CD8-positive, alpha-beta memory T cell (primary cell): Measurements from ENCODE around the gene OSBPL3. TPM values are rescaled to one million over a fixed set of nuclear protein-coding genes. Genes with fewer than 3 reads are reported as not detected.
A peak's percentile ranks its signal among the peaks of the same experiment; 100 is the strongest.

Experiments
- CTCF ChIA-PET: fragments of 350-600 bp; sonication (Branson Sonifier 250); formaldehyde crosslinking; loops from one replicate; lab custom pipeline; 2021; ENCODE audit warnings: antibody characterized with exemption; lab: Charles Lee
- POLR2A ChIA-PET: fragments of 350-600 bp; sonication (Branson Sonifier 250); formaldehyde crosslinking; loops from one replicate; lab custom pipeline; 2021; ENCODE audit warnings: antibody characterized with exemption; lab: Charles Lee
- DNase-seq, 5 donors: peaks; one replicate each; pipeline versions ENCODE4 v3.0.0 to v3.0.0-alpha.2; 2020 to 2022; ENCODE audit warnings: mixed read lengths in 1 of 5
- H3K27ac ChIP-seq: one replicate; pipeline ENCODE4 v1.7.0; 2013; ENCODE audit warnings: low read depth, mild to moderate bottlenecking, low read length, moderate library complexity
- H3K27me3 ChIP-seq: 2 replicates; pipeline ENCODE4 v1.7.0; 2013; ENCODE audit warnings: low read length, mild to moderate bottlenecking; ENCODE audit not compliant: insufficient read depth, poor library complexity, severe bottlenecking
- H3K36me3 ChIP-seq: 2 replicates; pipeline ENCODE4 v1.7.0; 2013; ENCODE audit warnings: mild to moderate bottlenecking, low read length, moderate library complexity; ENCODE audit not compliant: insufficient read depth
- H3K4me1 ChIP-seq: 2 replicates; pipeline ENCODE4 v1.7.0; 2013; ENCODE audit warnings: mild to moderate bottlenecking, low read length, moderate library complexity; ENCODE audit not compliant: insufficient read depth
- H3K4me3 ChIP-seq: 2 replicates; pipeline ENCODE4 v1.7.0; 2013; ENCODE audit warnings: mild to moderate bottlenecking, low read length
- H3K9me3 ChIP-seq: 2 replicates; pipeline ENCODE4 v1.7.0; 2013; ENCODE audit warnings: mild to moderate bottlenecking, low read length
- H3K27ac Mint-ChIP-seq, 8 donors: one replicate each; pipeline ENCODE4 v1.8.0; 2020 to 2021; ENCODE audit warnings: mixed read lengths in 8 of 8, mild to moderate bottlenecking in 6 of 8, inconsistent platforms in 3 of 8, moderate library complexity in 3 of 8
- H3K27me3 Mint-ChIP-seq, 2 donors: one replicate each; pipeline ENCODE4 v1.8.0; 2020 to 2021; ENCODE audit warnings: mixed read lengths in 2 of 2, mild to moderate bottlenecking in 1 of 2, moderate library complexity in 1 of 2
- H3K36me3 Mint-ChIP-seq, 3 donors: one replicate each; pipeline ENCODE4 v1.8.0; 2020 to 2021; ENCODE audit warnings: mixed read lengths in 3 of 3, inconsistent platforms in 1 of 3, mild to moderate bottlenecking in 1 of 3
- H3K4me1 Mint-ChIP-seq, 3 donors: one replicate each; pipeline ENCODE4 v1.8.0; 2020 to 2021; ENCODE audit warnings: mixed read lengths in 3 of 3, inconsistent platforms in 1 of 3, mild to moderate bottlenecking in 1 of 3
- H3K4me3 Mint-ChIP-seq, 7 donors: one replicate each; pipeline ENCODE4 v1.8.0; 2020 to 2021; ENCODE audit warnings: mixed read lengths in 7 of 7, mild to moderate bottlenecking in 6 of 7, moderate library complexity in 4 of 7, inconsistent platforms in 2 of 7
- H3K9me3 Mint-ChIP-seq, 5 donors: one replicate each; pipeline ENCODE4 v1.8.0; 2020 to 2022; ENCODE audit warnings: mixed read lengths in 5 of 5, mild to moderate bottlenecking in 3 of 5, moderate library complexity in 2 of 5, inconsistent platforms in 1 of 5
- polyA plus RNA-seq: library from polyadenylated mRNA; unstranded; fragments of 300-500 nt; fragmentation: Illumina TruSeq; gene quantifications from one replicate; pipeline ENCODE4 v1.2.3, GENCODE V29; 2021
- total RNA-seq, 2 experiments: library from RNA; stranded (reverse); gene quantifications; one replicate each; pipeline ENCODE4 v1.2.3, GENCODE V29; 2021

The OSBPL3 gene
- total and polyA plus RNA-seq, 3 experiments from 2014 or later: 16.4 to 72.5 (median 71.7) TPM

- Mint-ChIP-seq H3K4me3 (peak overlapping the region; percentile 87 to 99 (median 97)), H3K36me3 (peaks cover 0 to 17% (median 0%) of the 10 kb centered on the region in 3 donors), H3K27me3 (no peaks in the 10 kb centered on the region), H3K9me3 (no peaks in the 10 kb centered on the region), H3K4me1 (peaks cover 46 to 58% (median 57%) of the 10 kb centered on the region in 3 donors), H3K27ac (peak overlapping the region; percentile 79 to 99 (median 95))
- H3K4me3 ChIP-seq: peak overlapping the region; percentile 96
- H3K4me1 ChIP-seq: peaks cover 42% of the 10 kb centered on the region
- ChIA-PET POLR2A (interaction anchor here (0.5 to 4.7 kb wide), 7 partner anchors 48 to 1403 kb away, joined by 3 to 51 read pairs (median 6); no protein-coding TSS in a partner anchor), CTCF (interaction anchor here (0.5 to 7.3 kb wide), 17 partner anchors 10 to 169 kb away, joined by 3 to 86 read pairs (median 8); no protein-coding TSS in a partner anchor)
- no peaks in the 10 kb centered on the region for H3K36me3 ChIP-seq
- DNase-seq: peak in 1 of 5 donors; percentile 13
- no peaks in the 10 kb centered on the region for H3K27me3 ChIP-seq
- peak overlapping the region; percentile 87 for H3K27ac ChIP-seq
- no peaks in the 10 kb centered on the region for H3K9me3 ChIP-seq
Observed at GRCh38 chr7:24980534-24981170, 674 bp upstream of the OSBPL3 start.

GRCh38 chr7:24979470-24979862 lies 512 bp downstream of the OSBPL3 start:
- peak overlapping the region; percentile 87 for H3K27ac ChIP-seq
- ChIA-PET CTCF (interaction anchor here (0.7 to 7.3 kb wide), 41 partner anchors 12 to 167 kb away, joined by 3 to 86 read pairs (median 4); partner anchors contain the start of gene CYCS), POLR2A (interaction anchor here (0.7 to 4.7 kb wide), 14 partner anchors 11 to 158 kb away, joined by 3 to 51 read pairs (median 4); partner anchors contain the start of gene CYCS)
- no peaks in the 10 kb centered on the region for H3K36me3 ChIP-seq
- peak; percentile 71 to 87 (median 76) for DNase-seq
- H3K27me3 Mint-ChIP-seq: no peaks in the 10 kb centered on the region
- no peaks in the 10 kb centered on the region for H3K9me3 Mint-ChIP-seq
- H3K4me1 ChIP-seq: peaks cover 45% of the 10 kb centered on the region
- H3K4me3 ChIP-seq: peak overlapping the region; percentile 96
- no peaks in the 10 kb centered on the region for H3K9me3 ChIP-seq
- H3K36me3 Mint-ChIP-seq: peaks cover 0 to 20% (median 0%) of the 10 kb centered on the region in 3 donors
- H3K4me3 Mint-ChIP-seq: peak overlapping the region; percentile 87 to 99 (median 96)
- peaks cover 56 to 70% (median 69%) of the 10 kb centered on the region in 3 donors for H3K4me1 Mint-ChIP-seq
- no peaks in the 10 kb centered on the region for H3K27me3 ChIP-seq
- H3K27ac Mint-ChIP-seq: peak overlapping the region; percentile 76 to 98 (median 92)

GRCh38 chr7:24978843-24979469 lies 1.0 kb downstream of the OSBPL3 start:
- H3K27ac Mint-ChIP-seq: peak overlapping the region; percentile 76 to 98 (median 92)
- no peaks in the 10 kb centered on the region for H3K27me3 Mint-ChIP-seq
- POLR2A ChIA-PET: interaction anchor here (0.7 to 4.7 kb wide), 13 partner anchors 11 to 157 kb away, joined by 3 to 51 read pairs (median 4); partner anchors contain the start of gene CYCS
- Histone ChIP-seq H3K4me3 (peak overlapping the region; percentile 96), H3K36me3 (no peaks in the 10 kb centered on the region), H3K27ac (peak overlapping the region; percentile 87), H3K4me1 (peaks cover 45% of the 10 kb centered on the region), H3K27me3 (no peaks in the 10 kb centered on the region), H3K9me3 (no peaks in the 10 kb centered on the region)
- no peak for DNase-seq
- H3K36me3 Mint-ChIP-seq: peaks cover 0 to 21% (median 0%) of the 10 kb centered on the region in 3 donors
- H3K4me1 Mint-ChIP-seq: peaks cover 61 to 75% (median 74%) of the 10 kb centered on the region in 3 donors
- H3K4me3 Mint-ChIP-seq: peak overlapping the region; percentile 87 to 99 (median 96)
- CTCF ChIA-PET: interaction anchor here (0.7 to 7.3 kb wide), 42 partner anchors 11 to 167 kb away, joined by 3 to 86 read pairs (median 4); partner anchors contain the start of gene CYCS
- no peaks in the 10 kb centered on the region for H3K9me3 Mint-ChIP-seq

GRCh38 chr7:24975644-24976260 lies 4.2 kb downstream of the OSBPL3 start:
- ChIA-PET CTCF (no interaction called here), POLR2A (interaction anchor here (0.5 kb wide), 1 partner anchor 94 kb away, joined by 3 read pairs; no protein-coding TSS in a partner anchor)
- H3K9me3 Mint-ChIP-seq: no peaks in the 10 kb centered on the region
- H3K4me1 ChIP-seq: peaks cover 58% of the 10 kb centered on the region
- H3K9me3 ChIP-seq: no peaks in the 10 kb centered on the region
- peak overlapping the region in 4 of 7 donors; percentile 6 to 86 (median 24) for H3K4me3 Mint-ChIP-seq
- H3K27me3 Mint-ChIP-seq: no peaks in the 10 kb centered on the region
- no peaks in the 10 kb centered on the region for H3K27me3 ChIP-seq
- peaks cover 0 to 15% (median 0%) of the 10 kb centered on the region in 3 donors for H3K36me3 Mint-ChIP-seq
- H3K4me3 ChIP-seq: no peak overlapping the region
- no peaks in the 10 kb centered on the region for H3K36me3 ChIP-seq
- peaks cover 75 to 88% (median 85%) of the 10 kb centered on the region in 3 donors for H3K4me1 Mint-ChIP-seq
- H3K27ac ChIP-seq: no peak overlapping the region
- peak overlapping the region in 4 of 8 donors; percentile 4 to 63 (median 34) for H3K27ac Mint-ChIP-seq
- DNase-seq: no peak

GRCh38 chr7:24975172-24975571 lies 4.8 kb downstream of the OSBPL3 start:
- ChIA-PET POLR2A (no interaction called here), CTCF (interaction anchor here (1.0 kb wide), 1 partner anchor 119 kb away, joined by 3 read pairs; no protein-coding TSS in a partner anchor)
- no peaks in the 10 kb centered on the region for H3K9me3 ChIP-seq
- H3K36me3 Mint-ChIP-seq: peaks cover 0 to 9% (median 0%) of the 10 kb centered on the region in 3 donors
- peak overlapping the region in 2 of 7 donors; percentile 6 to 86 for H3K4me3 Mint-ChIP-seq
- H3K4me1 ChIP-seq: peaks cover 59% of the 10 kb centered on the region
- no peak overlapping the region for H3K27ac ChIP-seq
- H3K4me1 Mint-ChIP-seq: peaks cover 73 to 88% (median 86%) of the 10 kb centered on the region in 3 donors
- H3K27me3 ChIP-seq: no peaks in the 10 kb centered on the region
- H3K27ac Mint-ChIP-seq: peak overlapping the region in 1 of 8 donors; percentile 63
- no peaks in the 10 kb centered on the region for H3K9me3 Mint-ChIP-seq
- H3K27me3 Mint-ChIP-seq: no peaks in the 10 kb centered on the region
- H3K4me3 ChIP-seq: no peak overlapping the region
- H3K36me3 ChIP-seq: no peaks in the 10 kb centered on the region
- DNase-seq: no peak

- Histone ChIP-seq H3K9me3 (no peaks in the 10 kb centered on the region), H3K4me3 (no peak overlapping the region), H3K36me3 (no peaks in the 10 kb centered on the region), H3K27me3 (no peaks in the 10 kb centered on the region), H3K4me1 (peaks cover 59% of the 10 kb centered on the region), H3K27ac (no peak overlapping the region)
- Mint-ChIP-seq H3K9me3 (no peaks in the 10 kb centered on the region), H3K36me3 (peaks cover 0 to 8% (median 2%) of the 10 kb centered on the region in 3 donors), H3K4me1 (peaks cover 79 to 94% (median 94%) of the 10 kb centered on the region in 3 donors), H3K27me3 (no peaks in the 10 kb centered on the region), H3K27ac (peak overlapping the region in 2 of 8 donors; percentile 76 to 87), H3K4me3 (peak overlapping the region in 2 of 7 donors; percentile 7 to 36)
- POLR2A ChIA-PET: no interaction called here
- DNase-seq: no peak
- CTCF ChIA-PET: interaction anchor here (1.0 to 1.4 kb wide), 2 partner anchors 120 to 153 kb away, joined by 3 read pairs; no protein-coding TSS in a partner anchor
Observed at GRCh38 chr7:24974026-24974832, 5.7 kb downstream of the OSBPL3 start.

- ChIA-PET CTCF (interaction anchor here (1.4 kb wide), 1 partner anchor 152 kb away, joined by 3 read pairs; no protein-coding TSS in a partner anchor), POLR2A (no interaction called here)
- no peaks in the 10 kb centered on the region for H3K36me3 ChIP-seq
- H3K4me3 Mint-ChIP-seq: no peak overlapping the region
- peaks cover 0 to 4% (median 2%) of the 10 kb centered on the region in 3 donors for H3K36me3 Mint-ChIP-seq
- H3K27ac ChIP-seq: no peak overlapping the region
- no peaks in the 10 kb centered on the region for H3K9me3 Mint-ChIP-seq
- peaks cover 47% of the 10 kb centered on the region for H3K4me1 ChIP-seq
- H3K27ac Mint-ChIP-seq: peak overlapping the region in 1 of 8 donors; percentile 71
- no peaks in the 10 kb centered on the region for H3K9me3 ChIP-seq
- no peak for DNase-seq
- no peaks in the 10 kb centered on the region for H3K27me3 ChIP-seq
- no peak overlapping the region for H3K4me3 ChIP-seq
- H3K4me1 Mint-ChIP-seq: peaks cover 71 to 91% (median 85%) of the 10 kb centered on the region in 3 donors
- H3K27me3 Mint-ChIP-seq: no peaks in the 10 kb centered on the region
Observed at GRCh38 chr7:24972991-24973390, 7.0 kb downstream of the OSBPL3 start.
